Kidney epithelial cell (primary cell): ENCODE results near the gene MS4A15. TPM values are rescaled to one million over a fixed set of nuclear protein-coding genes. Genes with fewer than 3 reads are reported as not detected.
"Not testable (repeated sequence)": the region's sequence is repeated elsewhere in the genome, so short reads cannot be mapped to it uniquely, and the experiment has no call there.

Experiments used
- DNase-seq: peaks from one replicate; pipeline ENCODE4 v3.0.0-alpha.2; 2010; ENCODE audit warnings: low read depth
- H3K27me3 ChIP-seq: 2 replicates; pipeline ENCODE4 v1.6.0; 2011; ENCODE audit warnings: low read length; ENCODE audit not compliant: control insufficient read depth, insufficient read depth
- H3K36me3 ChIP-seq: 2 replicates; pipeline ENCODE4 v1.5.1; 2011; ENCODE audit warnings: low read length; ENCODE audit not compliant: control insufficient read depth, insufficient read depth
- H3K4me3 ChIP-seq: 2 replicates; pipeline ENCODE4 v1.5.1; 2011; ENCODE audit warnings: low read depth, mild to moderate bottlenecking, control low read depth, low read length
- total RNA-seq: library from RNA; depleted of rRNA; stranded (reverse); fragments of >200 nt; gene quantifications from 2 replicates; pipeline ENCODE4 v1.2.3, GENCODE V29; 2015
- TF ChIP-seq, protein P1 (sequence below): IDR thresholded peaks from 2 replicates; pipeline ENCODE4 v1.5.1; 2011; ENCODE audit warnings: mild to moderate bottlenecking, moderate library complexity, low read length, control low read depth, inconsistent platforms; ENCODE audit not compliant: insufficient read depth, poor library complexity, severe bottlenecking

The MS4A15 gene
- total RNA-seq, 1 donor from 2014 or later, result not detected

DNA sequence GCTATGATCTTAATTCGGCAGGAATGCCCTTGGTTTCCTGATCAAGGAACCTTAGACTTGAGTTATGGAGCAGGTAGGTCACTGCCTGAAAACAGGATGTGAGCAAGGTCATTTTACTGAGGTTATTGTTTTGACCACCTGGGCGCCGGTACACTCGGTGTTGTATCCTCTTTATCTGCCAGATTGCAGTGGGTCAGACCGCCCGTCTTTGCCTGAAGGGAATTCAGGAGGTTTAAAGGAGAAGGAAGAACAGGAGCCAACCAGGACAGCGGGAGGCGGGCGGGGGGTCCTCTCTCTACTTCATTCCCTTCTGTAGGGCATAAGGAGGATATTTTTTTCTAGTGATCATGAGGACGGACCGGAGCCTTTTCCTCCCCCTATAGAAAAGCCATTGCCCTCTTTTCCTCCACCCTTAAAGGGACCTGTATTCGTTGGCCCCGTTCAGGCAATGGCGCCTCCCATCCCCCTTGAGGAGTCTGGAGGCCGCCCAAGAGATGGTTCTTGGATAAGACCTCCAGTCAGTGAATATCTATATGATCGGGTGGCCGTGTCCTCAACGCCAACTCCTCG is 649 bp downstream of the MS4A15 start:
- Histone ChIP-seq H3K27me3 (no peaks in the 10 kb centered on the region), H3K36me3 (no peaks in the 10 kb centered on the region), H3K4me3 (no peak overlapping the region)
- TF ChIP-seq, protein P1, sequence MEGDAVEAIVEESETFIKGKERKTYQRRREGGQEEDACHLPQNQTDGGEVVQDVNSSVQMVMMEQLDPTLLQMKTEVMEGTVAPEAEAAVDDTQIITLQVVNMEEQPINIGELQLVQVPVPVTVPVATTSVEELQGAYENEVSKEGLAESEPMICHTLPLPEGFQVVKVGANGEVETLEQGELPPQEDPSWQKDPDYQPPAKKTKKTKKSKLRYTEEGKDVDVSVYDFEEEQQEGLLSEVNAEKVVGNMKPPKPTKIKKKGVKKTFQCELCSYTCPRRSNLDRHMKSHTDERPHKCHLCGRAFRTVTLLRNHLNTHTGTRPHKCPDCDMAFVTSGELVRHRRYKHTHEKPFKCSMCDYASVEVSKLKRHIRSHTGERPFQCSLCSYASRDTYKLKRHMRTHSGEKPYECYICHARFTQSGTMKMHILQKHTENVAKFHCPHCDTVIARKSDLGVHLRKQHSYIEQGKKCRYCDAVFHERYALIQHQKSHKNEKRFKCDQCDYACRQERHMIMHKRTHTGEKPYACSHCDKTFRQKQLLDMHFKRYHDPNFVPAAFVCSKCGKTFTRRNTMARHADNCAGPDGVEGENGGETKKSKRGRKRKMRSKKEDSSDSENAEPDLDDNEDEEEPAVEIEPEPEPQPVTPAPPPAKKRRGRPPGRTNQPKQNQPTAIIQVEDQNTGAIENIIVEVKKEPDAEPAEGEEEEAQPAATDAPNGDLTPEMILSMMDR, result no peak
- no peak for DNase-seq

DNA sequence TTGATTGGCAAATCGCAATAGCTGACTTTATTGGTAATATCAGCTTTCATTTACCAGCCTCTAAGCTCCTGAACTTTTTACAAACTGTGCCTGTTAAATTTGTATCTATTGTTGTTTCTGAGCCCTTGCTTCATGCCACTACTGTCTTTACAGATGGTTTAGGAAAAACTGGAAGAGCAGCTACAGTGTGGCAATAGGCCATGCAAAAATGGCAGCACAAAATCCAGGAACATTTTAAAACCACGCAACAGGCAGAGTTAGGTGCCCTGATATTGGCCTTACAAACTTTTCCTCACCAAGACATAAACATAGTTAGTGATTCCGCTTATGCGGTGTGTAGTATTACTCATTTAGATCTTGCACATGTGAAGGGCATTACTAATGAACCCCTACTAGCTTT is 2.0 kb downstream of the MS4A15 start:
- H3K27me3 ChIP-seq, result not testable (repeated sequence)

DNA sequence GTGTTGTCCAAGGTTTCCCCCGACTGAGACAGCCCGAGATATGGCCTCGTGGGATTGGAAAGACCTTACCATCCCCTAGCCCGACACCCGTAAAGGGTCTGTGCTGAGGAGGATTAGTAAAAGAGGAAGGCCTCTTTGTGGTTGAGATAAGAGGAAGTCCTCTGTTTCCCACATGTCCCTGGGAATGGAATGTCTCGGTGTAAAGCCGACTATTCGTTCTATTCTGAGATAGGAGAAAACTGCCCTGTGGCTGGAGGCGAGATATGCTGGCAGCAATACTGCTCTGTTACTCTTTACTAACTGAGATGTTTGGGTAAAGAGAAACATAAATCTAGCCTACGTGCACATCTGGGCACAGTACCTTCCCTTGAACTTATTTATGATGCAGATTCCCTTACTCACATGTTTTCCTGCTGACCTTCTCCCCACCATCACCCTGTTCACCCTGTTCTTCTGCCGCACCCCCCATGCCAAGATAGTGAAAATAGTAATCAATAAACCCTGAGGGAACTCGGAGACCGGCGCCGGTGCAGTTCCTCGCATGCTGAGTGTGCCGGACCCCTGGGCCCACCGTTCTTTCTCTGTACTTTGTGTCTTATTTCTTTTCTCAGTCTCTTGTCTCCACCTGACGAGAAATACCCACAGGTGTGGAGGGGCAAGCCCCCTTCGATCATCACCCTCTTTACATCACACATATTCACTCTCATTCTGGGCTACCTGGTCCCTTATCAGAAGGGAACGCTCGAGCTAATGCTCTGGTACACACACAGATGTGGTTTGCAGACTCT is 3.0 kb downstream of the MS4A15 start:
- not testable (repeated sequence) for H3K27me3 ChIP-seq, H3K36me3 ChIP-seq, DNase-seq, H3K4me3 ChIP-seq

More for the DNA sequence above, 2.0 kb downstream of the MS4A15 start:
- not testable (repeated sequence) for H3K4me3 ChIP-seq, DNase-seq, H3K36me3 ChIP-seq

DNA sequence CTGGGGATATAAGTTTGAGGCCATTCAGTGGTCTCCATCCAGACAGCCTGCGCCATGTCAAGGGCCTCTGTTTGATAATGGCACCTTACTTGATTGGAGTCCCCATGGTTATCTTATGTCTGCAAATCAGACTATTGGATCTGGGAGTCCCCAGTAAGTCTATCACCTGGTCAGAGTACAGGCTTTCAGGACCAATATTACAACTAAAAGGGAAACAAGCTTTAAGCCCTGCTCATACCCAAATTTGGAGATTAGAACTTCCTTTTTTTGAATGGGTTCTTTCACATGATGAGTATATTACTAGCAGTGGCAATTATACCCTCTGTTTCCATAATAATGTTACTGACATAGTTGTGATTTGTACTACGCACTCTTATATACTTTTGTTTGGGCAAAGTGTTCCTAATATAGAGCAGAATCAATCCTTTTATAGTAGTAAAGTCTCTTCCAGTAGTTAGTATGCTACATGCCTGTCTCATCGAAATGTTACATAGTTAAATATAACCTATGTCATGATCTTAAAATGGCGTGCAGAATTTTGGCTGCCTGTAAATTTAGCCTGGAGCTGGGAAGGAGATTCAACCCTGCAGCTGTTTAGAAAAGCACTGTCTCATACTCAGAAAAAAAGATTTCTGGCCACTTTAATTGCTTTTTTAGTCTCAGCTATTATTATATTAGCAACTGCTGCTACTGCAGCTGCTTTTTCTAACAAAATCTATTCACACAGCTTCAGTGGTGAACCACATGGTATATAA is 4.9 kb downstream of the MS4A15 start:
- TF ChIP-seq, protein P1, result no peak

DNA sequence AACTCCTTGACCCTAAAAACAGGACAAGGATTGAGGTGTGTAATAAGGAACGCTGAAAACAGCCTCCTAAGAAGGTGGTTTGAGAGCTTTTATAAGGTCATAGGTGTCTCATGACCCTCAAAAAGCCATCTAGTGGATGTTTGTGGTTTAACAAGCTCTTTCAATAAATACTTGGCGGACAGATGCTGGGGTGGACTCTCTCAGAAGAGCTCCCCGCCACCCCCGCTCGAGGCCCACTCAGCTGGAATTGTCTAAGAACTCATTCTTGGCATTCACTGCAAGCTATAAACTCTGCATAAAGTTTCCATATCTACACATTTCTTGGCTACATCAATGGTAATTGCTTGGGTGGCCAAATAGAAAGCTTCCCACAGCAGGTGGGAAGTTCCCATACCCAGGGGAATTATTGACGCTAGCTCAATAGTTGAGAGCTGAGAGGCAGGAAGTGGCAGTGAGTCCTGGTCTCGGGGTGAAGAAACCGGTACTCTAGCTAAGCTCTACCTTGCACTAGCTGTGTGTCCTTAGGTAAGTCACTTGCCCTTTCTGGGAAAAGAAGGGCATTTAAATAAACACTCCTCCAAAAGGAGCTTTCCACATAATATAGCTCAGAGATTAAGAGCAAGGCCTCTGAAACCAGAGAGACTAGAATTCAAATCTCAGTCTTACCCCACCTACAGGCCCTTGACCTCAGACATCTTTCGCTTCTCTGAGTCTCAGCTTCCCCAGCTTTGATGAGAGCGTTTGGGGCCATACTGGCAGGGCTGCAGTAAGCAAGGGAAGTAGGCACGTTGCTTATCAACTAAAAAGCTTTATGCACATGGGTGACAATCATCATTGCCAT is 6.4 kb downstream of the MS4A15 start:
- TF ChIP-seq, protein P1, result peak; percentile 29
- no peak for DNase-seq
- Histone ChIP-seq H3K27me3 (no peaks in the 10 kb centered on the region), H3K4me3 (no peak overlapping the region), H3K36me3 (no peaks in the 10 kb centered on the region)

More for the DNA sequence above, 4.9 kb downstream of the MS4A15 start:
- no peaks in the 10 kb centered on the region for H3K36me3 ChIP-seq
- no peaks in the 10 kb centered on the region for H3K27me3 ChIP-seq
- no peak overlapping the region for H3K4me3 ChIP-seq
- DNase-seq, result no peak

DNA sequence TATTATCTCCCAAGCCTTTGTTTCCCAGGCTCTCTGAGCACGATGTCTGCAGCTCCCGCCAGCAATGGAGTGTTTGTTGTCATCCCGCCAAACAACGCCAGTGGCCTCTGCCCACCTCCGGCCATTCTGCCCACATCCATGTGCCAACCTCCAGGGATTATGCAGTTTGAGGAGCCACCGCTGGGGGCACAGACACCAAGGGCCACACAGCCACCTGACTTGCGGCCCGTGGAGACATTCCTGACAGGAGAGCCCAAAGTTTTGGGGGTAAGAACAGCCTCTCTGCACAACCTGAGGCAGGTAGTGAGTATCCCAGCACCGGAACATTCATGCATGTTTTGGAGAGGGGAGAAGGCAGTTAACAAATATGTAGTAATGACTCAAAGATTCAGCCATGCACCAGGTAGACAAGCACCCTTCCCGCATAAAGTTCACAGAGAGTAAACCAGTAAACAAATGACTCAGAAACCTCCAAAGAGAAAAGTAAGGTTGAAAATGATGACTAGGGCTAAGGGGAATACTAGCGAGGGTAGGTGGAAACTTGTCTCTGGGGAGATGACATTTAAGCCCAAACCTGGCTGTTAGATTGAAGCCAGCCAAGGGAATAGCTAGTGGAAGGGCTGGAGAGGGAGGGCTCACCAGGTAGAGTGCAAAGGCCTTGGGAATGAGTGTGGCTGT is 7.2 kb downstream of the MS4A15 start:
- DNase-seq, result no peak
- TF ChIP-seq, protein P1, result no peak
- no peaks in the 10 kb centered on the region for H3K27me3 ChIP-seq
- no peaks in the 10 kb centered on the region for H3K36me3 ChIP-seq
- no peak overlapping the region for H3K4me3 ChIP-seq
